Stimulated activated CD4-positive, alpha-beta T cell treated with anti-CD3 and anti-CD28 coated beads, Interleukin-1b, Interleukin-23, amount 100 ng/mL, for 4 hours (primary cell): ENCODE data around the gene ESR2.
"Not testable (repeated sequence)": the region's sequence is repeated elsewhere in the genome, so short reads cannot be mapped to it uniquely, and the experiment has no call there.

ENCODE experiments used
- DNase-seq, 2 donors: peaks; one replicate each; pipeline ENCODE4 v3.0.0-alpha.2; 2020; ENCODE audit warnings: low read depth in 2 of 2

The ESR2 gene

DNA sequence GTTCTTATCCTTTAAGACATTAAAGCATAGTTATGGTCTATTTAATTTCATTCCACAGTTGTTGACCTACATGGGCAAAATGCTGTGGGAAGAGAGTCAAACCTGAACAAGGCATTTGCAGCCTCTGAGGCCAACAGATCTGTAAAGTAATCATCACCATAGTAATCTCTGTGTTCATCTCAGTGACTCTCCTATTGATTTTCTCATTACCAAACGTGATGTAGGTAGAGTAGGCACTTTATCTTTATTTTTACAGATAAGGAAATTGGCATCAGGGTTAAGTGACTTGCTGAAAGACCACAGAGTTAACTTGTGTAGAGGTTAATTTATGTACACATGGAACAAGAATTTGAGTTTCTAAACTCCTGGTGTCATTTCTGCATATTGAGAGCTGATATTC lies 203.0 kb downstream of the ESR2 start:
- DNase-seq = no peak

DNA sequence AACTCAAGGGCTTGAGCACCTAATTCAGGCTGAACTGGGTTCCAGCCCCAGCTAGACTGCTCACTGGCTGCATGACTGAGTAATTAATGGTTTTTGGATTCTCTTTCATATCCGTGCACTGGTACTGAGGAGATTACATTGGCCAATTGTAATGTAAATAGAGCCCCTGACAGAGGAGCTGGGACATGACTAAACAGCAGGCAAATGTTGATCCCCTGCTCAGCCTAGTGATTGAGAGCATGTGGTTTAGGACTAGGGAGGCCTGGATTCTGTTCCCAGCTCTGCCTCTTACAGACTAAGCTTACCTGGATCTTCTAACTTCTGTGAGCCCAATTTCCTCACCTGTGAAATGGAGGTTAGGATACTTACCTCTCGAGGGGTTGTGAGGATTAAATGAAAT lies 204.3 kb downstream of the ESR2 start:
- no peak for DNase-seq

DNA sequence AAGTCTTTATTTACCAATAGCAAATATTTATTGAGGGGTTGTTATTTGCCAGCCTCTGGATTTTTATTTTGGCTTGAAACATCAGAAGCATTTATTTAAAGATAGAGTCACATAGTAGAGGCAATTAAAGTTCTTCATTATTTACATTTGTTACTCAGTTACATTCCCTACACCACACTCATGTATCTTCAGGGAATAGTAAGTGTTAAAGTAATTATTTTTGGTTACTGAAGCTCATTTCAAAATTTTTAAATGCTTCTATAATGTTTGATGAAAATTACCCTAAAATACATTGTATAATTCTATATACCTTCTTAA lies 205.6 kb downstream of the ESR2 start:
- no peak for DNase-seq

DNA sequence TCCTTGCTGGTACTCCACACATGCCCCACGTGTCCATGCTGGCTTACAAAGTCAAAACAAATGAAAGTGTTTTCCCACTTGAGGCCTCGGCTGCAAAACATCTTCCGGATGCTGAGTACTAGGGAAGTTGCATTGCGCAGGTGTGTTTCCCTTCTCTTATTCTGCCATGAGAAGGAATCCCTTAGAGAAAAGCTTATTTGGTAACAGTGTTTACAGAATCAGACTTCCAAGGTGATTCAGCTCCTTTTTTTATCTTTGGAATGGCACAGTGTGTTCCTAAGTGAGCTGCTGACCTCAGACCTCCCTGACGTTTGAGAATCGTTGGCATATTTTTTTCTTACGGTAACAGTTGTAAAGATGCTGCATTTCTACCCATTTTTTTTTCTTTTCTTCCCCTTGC lies 211.3 kb downstream of the ESR2 start:
- DNase-seq = no peak

DNA sequence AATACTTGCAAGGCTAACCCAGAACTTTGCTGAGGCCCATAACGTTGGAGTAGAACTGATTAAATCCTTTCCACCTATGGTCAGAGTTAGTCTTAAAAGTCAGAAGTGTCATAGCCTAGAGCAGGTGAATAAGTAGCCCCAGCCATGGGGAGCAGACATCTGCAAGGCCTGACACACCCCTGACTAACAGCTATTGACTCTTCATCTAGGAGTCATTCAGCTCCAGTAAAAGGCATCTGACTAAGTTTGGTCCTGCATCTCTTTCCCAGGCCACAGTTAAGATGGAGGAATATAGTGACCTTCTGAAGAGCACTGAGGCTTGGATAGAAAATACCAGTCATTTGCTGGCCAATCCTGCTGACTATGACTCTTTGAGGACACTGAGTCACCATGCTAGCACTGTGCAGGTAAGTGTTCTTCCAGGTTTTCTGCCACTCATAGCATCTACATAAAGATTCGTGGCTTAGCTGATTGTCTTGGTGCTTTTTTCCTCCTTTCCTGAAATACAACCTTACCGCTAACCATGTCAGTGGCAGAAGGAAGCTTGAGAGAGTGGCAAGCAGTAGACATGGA lies 212.9 kb downstream of the ESR2 start:
- no peak for DNase-seq

DNA sequence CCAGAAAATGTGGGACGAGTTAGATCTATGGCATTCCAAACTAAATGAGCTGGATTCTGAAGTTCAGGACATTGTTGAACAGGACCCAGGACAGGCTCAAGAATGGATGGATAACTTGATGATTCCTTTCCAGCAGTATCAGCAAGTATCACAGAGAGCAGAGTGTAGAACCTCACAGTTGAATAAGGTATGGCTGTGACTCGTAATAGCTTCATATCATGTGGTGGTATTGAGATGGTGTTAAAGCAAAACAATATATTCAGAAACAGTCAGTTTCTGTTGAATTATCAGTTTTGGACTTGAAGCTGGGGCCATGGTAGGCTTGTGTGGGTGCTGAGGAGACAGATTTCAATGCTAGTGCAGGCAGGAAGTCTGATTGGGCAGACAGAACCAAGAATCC lies 213.7 kb downstream of the ESR2 start:
- no peak for DNase-seq

DNA sequence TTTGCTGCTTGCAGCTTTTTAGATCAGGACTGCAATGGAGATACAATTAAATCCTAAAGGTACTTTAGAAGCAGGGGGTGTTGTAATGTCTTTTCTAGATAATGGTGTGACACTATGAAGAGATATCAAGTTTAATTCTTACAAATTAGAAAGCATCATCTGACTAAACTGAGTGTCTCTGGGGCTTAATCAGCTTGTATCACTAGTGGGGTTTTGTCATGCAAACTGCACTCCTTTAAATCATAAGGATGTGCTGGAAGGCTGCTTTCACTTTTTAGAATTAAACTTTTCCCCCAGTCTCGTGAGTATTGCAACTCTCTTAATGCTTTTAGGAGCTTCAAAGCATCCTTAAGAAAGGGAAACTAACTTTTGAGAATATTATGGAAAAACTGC lies 218.6 kb downstream of the ESR2 start:
- DNase-seq = no peak

DNA sequence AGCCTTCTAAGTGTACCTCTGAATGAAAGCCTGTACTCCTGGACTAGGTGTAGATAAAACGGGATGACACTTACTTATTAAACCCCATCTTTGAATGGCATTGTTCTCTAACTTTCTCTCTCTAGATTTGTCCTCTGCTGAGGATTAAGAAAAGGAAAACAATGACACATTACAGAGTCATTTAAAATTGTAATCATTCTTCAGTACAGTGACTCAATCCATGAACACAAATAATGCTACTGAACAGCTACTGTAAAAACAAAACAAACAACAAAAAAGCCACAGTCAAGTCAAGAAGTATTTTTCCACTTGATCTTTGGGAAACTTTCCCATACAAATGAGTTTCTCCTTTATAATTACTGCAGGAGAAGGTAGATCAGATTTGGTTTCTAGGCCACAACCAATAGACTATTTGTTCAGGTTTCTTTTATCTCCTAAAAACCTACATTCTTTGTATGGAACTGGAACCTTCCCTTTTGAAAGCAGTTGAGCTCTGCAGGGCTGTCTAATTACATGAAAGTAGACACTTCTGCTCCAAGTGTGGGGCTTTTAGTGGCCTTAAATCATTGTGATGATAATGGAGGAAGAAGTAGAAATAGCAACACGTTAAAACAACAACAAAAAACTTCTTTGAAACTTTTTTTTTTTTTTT lies 219.1 kb downstream of the ESR2 start:
- no peak for DNase-seq

DNA sequence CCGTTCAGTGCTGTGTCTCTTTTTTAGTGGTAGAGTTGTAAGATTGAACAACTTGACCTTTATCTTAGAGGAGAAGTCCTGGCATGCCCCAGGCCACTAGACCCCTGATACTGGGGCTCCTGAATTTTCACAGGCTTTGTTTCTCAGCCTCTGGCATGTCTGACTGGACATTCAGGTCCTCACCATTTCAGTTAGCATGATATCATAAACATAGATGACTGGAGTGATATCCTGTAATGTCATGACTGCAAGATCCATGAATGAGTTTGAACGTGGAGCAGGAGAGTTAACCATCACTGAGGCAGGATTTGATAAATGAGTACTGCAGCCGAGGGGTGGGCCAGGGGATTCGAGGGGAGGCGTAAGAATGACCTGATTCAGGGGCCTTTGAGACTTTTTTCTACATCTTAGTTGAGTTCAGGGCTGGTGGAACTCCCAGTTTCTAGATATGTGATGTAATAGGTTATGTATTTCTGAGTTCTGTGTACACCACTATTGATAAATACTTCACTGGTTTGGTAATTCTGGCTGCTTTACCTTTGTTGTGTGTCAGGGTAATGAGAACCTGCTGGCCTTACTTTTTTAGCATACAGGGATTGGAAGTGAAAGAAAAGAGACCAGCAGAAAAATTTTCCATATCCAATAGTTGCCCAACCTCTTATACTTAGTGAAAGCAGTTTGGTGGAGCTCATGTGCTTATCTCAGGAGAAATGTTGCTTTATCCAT lies 224.4 kb downstream of the ESR2 start:
- DNase-seq = no peak

DNA sequence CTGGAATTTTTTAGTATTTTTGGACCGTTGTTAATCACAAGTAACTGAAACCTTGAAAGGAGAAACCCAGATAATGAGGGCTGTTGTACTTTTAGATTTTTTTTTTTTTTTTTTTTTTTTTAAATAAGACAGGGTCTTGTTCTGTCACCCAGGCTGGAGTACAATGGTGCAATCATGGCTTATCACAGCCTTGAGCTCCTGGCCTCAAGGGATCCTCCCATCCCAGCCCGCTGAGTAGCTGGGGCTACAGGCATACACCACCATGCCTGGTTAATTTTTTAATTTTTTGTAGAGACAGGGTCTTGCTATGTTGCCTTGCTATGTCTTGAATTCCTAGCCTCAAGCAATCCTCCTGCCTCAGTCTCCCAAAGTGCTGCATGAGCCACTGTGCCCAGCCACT lies 229.7 kb downstream of the ESR2 start:
- DNase-seq = no peak

DNA sequence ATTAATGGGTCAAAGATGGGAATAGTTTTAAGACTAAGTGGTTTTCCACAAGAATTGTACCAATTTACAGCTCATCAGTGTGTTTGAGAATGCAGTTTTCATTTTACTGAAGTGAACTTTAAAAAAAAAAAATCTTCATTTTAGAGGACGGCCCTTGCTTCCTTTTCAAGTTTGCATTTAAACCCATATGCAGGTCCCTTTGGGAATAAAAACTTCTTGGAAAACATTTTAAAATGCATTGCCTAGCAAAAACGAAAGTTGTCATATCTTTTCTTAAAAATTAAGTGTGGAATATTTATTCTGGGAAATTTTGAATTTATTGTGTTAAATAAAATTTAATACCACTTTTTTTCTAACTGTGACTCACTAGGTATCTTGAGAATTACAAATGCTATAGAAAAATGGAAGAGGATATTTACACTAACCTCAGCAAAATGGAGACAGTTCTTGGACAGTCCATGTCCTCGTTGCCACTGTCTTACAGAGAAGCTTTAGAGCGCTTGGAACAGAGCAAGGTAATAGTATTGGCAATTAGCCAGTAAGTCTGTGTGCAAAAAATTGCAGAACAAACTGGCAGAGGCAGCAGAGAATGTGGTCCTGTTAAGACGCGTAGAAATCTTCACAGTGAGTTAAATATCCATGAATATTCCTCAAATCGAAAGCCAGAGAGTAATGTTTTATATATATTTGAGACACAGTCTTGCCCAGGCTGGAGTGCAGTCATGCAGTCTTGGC lies 231.6 kb downstream of the ESR2 start:
- DNase-seq = no peak

DNA sequence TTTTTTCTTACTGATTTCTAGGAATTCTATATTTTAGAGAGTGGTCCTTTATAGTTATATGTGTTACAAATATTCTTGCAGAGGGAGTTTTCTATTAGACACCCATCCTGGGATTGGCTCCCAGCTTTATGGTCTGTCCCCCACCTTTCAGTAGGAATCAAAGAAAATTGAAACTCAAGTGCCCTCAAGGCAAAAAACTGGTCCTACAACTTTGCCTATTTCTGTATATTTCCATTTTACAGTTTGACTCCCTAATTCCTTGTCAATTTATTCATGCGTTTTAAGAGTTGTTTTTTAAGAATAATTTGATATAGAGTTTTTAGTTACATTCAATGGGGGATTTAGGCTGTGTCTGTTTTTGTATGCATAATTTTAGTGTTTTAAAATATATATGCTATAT lies 232.5 kb downstream of the ESR2 start:
- no peak for DNase-seq

DNA sequence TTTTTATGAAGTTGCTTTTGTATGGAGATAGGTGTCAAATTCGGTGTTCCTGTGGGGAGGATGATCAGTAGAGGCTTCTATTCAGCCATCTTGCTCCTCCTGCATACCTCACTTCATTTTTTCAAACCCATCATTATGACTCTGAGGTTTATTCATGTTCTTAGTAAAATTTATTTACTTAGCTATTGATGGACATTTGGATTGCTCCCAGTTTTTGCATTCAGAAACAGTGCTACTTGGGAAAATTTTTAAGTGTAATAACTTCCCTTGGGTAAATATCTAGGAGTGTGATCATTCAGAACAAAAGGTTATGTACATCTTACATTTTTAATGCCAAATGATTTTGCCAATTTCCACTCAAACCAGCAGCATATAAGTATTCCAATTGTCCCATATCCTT lies 233.1 kb downstream of the ESR2 start:
- DNase-seq = no peak

DNA sequence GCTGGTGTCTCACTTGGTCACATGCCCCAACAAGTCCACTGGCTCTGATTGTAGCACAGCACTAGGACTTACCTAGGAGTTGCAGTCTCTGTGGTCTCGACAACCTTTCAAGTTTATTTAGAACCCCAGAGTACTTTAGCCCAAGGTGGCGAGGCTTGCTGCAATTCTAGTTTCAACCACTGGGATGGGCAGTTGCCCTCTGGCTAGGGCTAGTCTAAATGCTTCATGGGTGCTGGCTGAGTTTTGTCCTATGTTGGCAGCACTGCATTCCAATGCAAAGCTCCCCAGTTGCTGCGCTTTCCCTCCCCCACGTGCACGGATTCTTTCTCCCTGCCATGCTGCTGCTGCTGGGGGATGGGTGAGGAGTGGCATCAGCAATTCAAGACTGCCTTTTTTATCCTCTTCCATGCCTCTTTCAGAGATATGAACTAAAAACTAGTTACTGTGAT lies 233.5 kb downstream of the ESR2 start:
- DNase-seq = no peak

DNA sequence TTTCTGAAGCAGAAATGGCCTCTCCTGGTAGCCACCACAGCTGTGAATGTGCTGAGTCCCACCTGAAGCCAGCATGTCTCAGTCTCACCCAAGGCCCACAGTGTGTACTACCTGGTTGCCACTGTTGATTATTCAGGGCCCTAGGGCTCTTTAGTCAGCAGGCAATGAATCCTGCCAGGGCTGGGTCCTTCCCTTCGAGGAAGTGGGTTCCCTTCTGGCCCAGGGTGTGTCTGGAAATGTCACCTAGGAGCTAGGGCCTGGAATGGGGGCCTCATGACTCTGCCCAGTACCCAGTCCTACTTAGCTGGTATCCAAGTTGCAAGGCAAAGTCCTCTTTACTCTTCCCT lies 234.0 kb downstream of the ESR2 start:
- DNase-seq = no peak

DNA sequence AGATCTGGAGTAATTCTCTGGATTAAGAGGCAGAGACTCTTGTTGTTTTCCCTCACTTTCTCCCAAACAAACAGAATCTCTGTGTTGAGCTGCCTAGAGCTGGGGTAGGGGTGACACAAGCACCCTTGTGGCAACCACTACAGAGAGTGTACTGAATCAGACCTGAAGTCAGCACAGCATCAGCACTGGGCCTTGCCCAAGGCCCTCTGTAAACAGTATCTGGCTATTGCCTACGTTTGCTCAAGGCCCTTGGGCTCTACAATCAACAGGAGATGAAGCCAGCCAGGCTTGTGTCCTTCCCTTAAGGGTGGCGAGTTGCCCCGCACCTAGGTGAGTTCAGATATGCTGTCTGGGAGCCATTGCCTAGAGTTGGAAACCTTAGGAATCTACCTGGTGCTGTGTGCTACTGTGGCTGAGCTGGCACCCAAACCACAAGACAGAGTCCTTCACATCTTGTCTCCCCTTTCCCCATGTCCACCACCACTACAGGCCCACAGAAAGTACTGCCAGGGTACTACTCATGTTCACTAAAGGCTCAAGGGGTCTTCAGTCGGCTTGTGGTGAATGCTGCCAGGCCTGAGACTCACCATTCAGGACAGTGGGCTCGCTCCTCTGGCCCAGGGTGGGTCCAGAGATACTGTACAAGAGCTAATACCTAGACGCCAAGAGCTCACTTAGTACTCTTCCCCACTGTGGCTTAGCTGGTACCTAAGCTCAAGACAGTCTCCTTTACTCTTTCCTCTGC lies 234.5 kb downstream of the ESR2 start:
- no peak for DNase-seq

DNA sequence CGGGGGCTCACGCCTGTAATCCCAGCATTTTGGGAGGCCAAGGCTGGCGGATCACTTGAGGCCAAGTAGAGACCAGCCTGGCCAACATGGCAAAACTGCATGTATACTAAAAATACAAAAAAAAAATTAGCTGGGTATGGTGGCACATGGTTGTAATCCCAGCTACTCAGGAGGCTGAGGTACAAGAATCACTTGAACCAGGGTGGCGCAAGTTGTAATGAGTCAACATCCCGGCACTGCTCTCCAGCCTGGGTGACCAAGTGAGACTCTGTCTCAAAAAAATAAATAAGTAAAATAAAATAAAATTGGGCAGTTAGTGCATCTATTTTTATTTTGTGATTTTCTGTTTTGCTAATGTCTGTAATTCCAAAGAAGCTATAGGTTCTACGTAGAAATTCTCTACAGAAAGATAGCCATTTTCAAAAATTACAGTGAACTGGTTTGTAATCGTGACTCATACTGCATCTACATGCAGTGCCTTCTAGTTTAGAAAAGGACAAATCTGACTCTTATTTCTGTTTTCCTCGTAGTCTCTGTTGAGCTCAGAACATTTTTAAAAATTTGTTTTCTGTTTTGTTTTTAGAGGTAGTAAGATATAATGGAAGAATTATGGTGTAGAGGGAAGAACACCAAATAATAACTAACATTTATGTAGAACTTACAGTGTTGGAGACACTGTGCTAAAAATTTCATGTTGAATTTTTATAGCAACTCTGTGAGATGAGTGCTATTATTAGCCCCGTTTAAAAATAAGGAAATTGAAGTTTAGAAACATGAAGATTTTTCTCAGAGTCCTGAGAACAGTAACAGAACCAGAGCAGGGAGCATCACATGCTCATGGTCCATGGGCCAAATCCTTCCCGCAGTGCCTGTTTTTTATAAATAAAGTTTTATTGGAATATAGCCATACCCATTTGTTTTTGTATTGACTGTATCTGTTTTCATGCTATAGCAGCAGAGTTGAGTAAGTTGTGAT lies 240.2 kb downstream of the ESR2 start:
- DNase-seq = no peak

DNA sequence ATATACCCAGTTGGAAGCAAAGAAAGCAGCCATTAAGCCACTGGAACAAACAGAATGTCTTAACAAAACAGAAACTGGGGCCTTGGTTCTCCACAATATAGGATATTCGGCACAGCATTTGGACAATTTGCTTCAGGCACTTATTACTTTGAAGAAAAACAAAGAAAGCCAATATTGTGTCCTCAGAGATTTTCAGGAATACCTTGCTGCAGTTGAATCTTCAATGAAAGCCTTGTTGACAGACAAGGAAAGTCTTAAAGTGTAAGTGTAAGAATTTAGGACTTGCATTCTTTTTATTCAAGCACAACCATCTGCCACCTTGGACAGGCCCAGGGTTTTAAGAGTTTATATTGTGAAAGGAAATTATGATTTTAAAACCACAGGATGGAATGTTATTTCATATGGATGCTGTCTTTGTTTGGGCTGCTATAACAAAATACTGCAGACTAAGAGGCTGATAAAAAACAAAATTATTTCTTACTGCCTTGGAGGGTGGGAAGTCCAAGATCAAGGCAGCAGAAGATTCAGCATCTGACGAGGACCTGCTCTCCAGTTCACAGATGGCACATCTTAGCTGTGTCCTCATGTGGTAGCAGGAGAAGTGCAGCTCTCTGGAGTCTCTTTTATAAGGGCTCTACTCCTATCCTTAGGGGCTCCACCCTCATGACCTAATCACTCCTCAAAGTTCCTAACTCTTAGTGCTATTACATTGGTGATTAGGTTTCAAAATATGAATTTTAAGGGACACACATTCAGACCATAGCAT lies 244.4 kb downstream of the ESR2 start:
- no peak for DNase-seq

DNA sequence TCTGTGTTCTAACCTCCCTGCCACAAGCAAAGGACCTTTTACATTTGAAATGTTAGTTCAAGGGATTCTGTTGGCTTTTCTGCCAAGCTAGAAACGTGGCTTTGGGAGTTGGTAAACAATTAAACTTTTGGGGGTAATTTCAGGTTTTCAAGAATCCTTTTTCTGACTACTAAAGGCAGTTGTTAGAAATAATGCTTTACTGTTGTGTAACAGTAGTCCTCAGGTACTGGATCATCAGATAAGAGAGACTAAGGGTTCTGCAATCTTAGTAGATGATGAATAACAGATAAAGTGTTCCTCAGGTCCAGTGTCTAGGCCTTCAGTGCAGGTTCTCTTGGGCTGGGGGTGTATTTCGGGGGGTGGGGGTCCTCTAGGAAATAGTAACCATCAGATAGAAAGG lies 249.1 kb downstream of the ESR2 start:
- no peak for DNase-seq

DNA sequence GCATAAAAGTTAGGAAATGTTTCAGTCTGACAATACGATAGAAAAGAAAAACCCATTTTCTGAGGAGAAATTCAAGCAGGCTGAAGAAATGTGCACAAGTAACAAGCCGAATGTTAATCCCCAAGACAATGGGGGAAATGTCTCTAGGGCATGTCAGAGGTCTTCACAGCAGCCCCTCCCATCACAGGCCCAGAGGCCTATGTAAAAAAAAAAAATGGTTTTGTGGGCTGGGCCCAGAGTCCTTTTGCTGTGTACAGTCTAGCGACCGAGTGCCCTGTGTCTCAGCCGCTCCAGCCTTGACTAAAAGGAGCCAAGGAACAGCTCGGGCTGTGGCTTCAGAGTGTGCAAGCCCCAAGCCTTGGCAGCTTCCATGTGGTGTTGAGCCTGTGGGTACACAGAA lies 250.9 kb downstream of the ESR2 start:
- not testable (repeated sequence) for DNase-seq
